HG02885 (cell line): ENCODE measurements around the gene OMG.
"Not testable (repeated sequence)": the region's sequence is repeated elsewhere in the genome, so short reads cannot be mapped to it uniquely, and the experiment has no call there.

Experiments used
- ATAC-seq: cut with Tn5 transposase; IDR thresholded peaks from one replicate; pipeline ENCODE4 v1.9.1; 2021; ENCODE audit warnings: mild to moderate bottlenecking; ENCODE audit not compliant: unreplicated experiment, poor library complexity

Gene OMG, protein sequence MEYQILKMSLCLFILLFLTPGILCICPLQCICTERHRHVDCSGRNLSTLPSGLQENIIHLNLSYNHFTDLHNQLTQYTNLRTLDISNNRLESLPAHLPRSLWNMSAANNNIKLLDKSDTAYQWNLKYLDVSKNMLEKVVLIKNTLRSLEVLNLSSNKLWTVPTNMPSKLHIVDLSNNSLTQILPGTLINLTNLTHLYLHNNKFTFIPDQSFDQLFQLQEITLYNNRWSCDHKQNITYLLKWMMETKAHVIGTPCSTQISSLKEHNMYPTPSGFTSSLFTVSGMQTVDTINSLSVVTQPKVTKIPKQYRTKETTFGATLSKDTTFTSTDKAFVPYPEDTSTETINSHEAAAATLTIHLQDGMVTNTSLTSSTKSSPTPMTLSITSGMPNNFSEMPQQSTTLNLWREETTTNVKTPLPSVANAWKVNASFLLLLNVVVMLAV

GRCh38 chr17:31297090-31297489 is at the start of gene OMG:
OMG (minus strand) TSS chr17:31297239; CDS start chr17:31296331, 908 bp downstream.
- ATAC-seq: no peak

DNA sequence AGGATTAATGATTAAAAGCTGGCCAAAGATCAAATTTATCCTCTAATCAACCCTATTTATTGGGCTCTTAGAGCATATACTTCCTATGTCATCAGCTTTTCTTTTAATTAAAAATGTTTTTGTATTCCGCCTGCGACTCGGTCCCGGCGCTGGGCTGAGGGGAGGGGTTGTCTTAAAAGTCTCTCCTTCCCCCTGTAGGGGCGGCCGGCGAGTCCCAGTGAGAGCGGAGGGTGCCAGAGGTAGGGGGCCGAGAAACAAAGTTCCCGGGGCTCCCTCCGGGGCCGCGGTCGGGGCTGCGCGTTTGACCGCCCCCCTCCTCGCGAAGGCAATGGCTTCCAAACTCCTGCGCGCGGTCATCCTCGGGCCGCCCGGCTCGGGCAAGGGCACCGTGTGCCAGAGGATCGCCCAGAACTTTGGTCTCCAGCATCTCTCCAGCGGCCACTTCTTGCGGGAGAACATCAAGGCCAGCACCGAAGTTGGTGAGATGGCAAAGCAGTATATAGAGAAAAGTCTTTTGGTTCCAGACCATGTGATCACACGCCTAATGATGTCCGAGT is 48.2 kb upstream of the OMG start:
- not testable (repeated sequence) for ATAC-seq

- ATAC-seq: no peak
These were observed 43.0 kb upstream of the OMG start for GRCh38 chr17:31339906-31340661.

DNA sequence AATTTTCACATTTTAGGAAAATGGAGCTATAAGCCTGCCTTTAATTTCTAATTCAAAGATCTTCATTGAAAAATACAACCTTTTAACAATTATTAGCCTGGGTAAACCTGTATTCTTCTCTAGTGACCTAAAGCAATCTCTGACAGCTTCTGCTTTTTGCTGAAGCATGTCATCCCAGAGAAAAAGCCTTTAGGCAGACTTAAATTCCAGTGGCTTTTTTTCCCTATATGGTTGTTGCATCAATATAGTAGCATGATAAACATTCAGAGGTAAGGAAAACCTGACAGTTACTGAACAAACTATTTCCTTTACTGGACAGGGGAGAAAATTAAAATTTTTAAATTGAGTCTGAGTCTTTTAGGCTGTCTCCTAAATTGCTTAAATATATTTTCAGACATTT is 32.2 kb upstream of the OMG start:
- no peak for ATAC-seq

DNA sequence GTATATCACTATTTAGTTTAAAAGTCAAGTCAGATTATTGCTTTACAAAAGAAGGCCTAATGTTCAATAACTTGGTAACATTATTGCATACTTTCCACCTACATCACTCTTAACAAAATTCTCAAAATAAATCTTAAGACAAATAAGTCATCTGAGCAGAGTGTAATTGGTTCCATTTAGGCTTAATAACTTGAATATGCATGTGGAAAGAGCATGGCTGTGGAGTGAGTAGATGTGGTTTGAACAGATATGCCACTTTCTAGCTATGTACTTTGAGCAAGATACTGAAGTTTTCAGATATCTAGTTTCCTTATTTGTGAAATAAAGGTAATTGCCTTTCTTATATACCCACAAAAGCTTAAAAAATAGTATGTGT is 31.1 kb upstream of the OMG start:
- no peak for ATAC-seq

GRCh38 chr17:31327534-31328159 is 30.6 kb upstream of the OMG start:
- ATAC-seq: no peak

- ATAC-seq: no peak
These were observed 26.5 kb upstream of the OMG start for GRCh38 chr17:31323551-31323950.

DNA sequence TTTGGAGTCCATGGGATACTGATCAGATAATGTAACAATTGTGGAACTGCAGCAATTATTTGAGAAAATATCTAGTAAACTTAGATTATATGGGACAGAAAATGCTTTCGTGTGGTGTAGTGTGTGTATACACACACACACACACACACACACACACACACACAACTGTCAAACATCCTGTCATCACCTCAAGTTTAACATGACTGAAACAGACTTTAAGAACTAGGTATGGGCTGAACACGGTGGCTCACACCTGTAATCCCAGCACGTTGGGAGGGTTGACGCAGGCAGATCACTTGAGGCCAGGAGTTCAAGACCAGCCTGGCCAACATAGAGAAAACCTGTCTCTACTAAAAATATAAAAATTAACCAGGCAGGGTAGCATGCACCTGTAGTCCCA is 24.9 kb upstream of the OMG start:
- no peak for ATAC-seq

DNA sequence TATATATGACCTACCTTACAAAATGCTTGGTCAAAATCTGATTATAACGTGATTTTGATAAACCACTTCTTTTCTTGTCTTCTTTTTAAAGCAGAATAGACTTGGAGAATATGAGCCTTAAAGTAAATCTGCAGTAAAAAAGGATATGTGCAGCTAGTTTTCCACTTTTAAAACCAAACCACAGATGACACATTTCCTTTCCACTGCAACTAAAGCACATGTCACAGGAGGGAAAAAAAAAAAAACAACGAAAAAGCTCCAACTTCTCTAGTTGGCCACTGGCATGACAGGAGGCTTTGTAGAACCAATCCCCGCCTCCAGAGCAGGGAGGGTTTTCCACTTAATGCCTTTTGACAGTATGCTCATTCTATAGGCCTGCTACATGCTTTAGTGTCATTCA is 24.4 kb upstream of the OMG start, which contains the start of gene EVI2A:
Gene EVI2A, minus strand, starts transcription at position 142 of the 400 bp plus-strand sequence. CDS start 2,609 bp downstream, outside the sequence.
- no peak for ATAC-seq

DNA sequence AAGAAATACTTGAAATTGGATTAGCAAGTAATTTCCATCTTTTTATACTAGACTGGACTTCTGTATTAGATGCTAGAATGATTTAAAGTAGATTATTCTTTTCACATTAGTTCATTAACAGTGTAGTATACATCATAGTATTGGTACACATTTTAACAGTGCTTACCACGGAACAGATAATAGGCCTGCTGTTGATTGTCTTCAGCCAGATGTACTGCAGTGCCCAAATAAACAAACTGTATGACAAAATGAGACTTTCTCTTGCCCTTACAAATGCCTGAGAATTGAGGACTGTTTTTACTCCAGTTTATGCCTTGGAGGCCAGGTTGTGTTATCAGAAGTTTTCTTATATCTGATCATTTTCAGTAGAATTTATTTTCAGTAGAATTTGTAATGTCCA is 23.8 kb upstream of the OMG start:
- ATAC-seq: no peak

DNA sequence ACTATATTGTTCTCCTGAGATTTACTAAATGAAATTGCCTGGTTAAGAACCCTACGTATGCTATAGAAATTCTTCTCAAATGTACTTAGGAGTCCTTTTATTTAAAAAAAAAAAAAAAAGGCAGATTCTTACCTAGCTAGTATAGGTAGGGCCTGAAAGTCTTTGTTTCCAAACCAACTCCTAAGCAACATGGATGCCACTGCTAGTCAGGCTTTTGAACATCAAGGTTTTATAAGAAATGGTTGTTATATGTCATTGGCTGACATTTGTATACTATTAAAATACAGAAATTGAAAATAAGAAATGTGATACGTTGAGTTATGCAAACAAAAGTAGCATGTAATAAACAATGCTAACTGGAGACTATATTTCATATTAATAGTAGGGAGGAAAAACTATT is 23.2 kb upstream of the OMG start:
- ATAC-seq: no peak

GRCh38 chr17:31318851-31319661 is 22.0 kb upstream of the OMG start:
- no peak for ATAC-seq

- ATAC-seq: no peak
These were observed 21.3 kb upstream of the OMG start for GRCh38 chr17:31318298-31318801.

DNA sequence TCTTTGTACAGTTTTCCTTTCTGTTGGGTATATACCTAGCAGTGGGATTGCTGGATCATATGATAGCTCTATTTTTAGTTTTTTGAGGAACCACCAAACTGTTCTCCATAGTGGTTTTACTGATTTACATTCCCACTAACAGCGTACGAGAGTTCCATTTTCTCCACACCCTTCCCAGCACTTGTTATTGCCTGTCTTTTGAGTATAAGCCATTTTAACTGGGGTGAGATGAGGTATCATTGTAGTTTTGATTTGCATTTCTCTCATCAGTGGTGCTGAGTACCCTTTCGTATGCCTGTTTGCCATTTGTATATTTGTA is 17.7 kb upstream of the OMG start:
- no peak for ATAC-seq

- no peak for ATAC-seq
These were observed 17.1 kb upstream of the OMG start, which contains the start of gene EVI2B for GRCh38 chr17:31313982-31314781. EVI2B (minus strand) TSS chr17:31314054; CDS start chr17:31305609, 8,445 bp downstream.

DNA sequence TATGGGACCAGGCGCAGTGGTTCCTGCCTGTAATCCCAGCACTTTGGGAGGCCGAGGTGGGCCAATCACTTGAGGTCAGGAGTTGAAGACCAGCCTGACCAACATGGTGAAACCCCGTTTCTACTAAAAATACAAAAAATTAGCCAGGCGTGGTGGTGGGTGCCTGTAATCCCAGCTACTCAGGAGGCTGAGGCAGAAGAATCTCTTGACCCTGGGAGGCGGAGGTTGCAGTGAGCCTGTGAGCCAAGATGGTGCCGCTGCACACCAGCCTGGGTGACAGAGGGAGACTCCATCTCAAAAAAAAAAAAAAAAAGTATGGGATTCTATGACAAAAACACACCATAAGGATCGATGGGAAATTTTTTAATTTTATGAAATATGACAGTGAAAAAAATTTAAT is 15.2 kb upstream of the OMG start:
- not testable (repeated sequence) for ATAC-seq

DNA sequence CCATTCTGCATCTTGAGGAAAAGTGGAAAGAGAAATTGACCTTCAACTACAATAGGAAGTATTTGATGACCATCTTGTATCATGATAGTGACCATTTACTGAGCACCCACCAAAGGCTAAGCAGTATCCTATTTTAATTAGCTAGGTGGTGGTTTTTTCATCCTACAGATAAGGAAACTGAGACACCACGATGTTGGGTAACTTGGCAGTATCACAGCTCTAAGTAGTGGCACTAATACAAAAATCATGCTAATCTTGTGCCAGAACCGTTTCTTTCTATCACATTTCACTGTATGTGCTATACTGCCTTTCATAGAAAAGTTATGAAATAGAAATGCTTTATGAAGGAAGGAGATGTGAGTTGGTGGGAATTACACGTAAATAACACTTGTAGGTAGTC is 14.5 kb upstream of the OMG start:
- ATAC-seq: no peak

DNA sequence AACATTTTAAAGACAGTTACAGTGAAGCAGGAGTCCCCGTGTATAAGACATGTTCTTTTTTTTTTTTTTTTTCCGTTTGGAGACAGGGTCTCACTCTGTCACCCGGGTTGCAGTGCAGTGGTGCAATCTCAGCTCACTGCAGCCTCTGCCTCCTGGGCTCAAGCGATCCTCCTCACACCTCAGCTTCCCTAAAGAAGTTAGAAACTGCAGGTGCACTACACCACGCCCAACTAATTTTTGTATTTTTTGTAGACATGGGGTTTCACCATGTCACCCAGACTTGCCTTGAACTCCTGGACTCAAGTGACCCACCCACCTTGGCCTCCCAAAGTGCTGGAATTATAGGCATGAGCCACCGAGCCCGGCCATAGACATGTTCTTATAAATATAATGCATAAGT is 13.8 kb upstream of the OMG start:
- no peak for ATAC-seq

DNA sequence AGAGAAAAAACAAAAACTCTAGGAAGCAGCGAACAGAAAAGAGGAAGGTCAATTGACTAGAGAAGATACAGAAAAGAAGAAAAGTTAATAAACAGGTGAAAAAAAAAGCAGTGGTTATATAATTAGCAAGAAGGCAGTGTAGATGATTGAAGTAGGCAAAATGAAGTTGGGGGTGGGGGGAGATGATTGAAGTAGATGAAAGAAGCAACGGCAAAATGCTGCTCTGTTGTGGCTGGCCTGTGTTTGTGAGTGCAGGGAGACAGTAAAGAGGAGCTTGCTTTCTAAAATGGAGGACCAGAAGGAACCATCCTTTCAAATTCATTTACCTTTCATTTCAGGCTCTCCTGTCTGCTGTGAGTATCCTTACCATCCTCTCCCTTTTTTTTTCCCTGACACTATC is 13.2 kb upstream of the OMG start:
- ATAC-seq: no peak
